GM21786 (cell line): ENCODE data around the gene ITPK1.

Experiments used
- ATAC-seq: cut with Tn5 transposase; IDR thresholded peaks from one replicate; pipeline ENCODE4 v1.9.1; 2021; ENCODE audit not compliant: unreplicated experiment

Gene ITPK1

GRCh38 chr14:92958373-92959188, 157.1 kb downstream of the ITPK1 start:
- no peak for ATAC-seq

- ATAC-seq, result no peak
These were observed 158.8 kb downstream of the ITPK1 start for GRCh38 chr14:92956961-92957360.

GRCh38 chr14:92955381-92955780, 160.3 kb downstream of the ITPK1 start:
- ATAC-seq, result no peak

- no peak for ATAC-seq
These were observed 160.8 kb downstream of the ITPK1 start for GRCh38 chr14:92954933-92955332.

- no peak for ATAC-seq
These were observed 162.2 kb downstream of the ITPK1 start for GRCh38 chr14:92953526-92953925.

GRCh38 chr14:92952481-92953298, 163.0 kb downstream of the ITPK1 start:
- ATAC-seq, result no peak

GRCh38 chr14:92951912-92952471, 163.7 kb downstream of the ITPK1 start:
- peak; percentile 86 for ATAC-seq

GRCh38 chr14:92951261-92951660, 164.5 kb downstream of the ITPK1 start:
- no peak for ATAC-seq

- no peak for ATAC-seq
These were observed 165.0 kb downstream of the ITPK1 start for GRCh38 chr14:92950773-92951172.

- ATAC-seq, result no peak
These were observed 165.6 kb downstream of the ITPK1 start for GRCh38 chr14:92950193-92950540.

GRCh38 chr14:92949496-92950192, 166.1 kb downstream of the ITPK1 start:
- ATAC-seq, result no peak

- no peak for ATAC-seq
These were observed 167.1 kb downstream of the ITPK1 start for GRCh38 chr14:92948647-92949046.

- ATAC-seq, result no peak
These were observed 168.7 kb downstream of the ITPK1 start for GRCh38 chr14:92946847-92947545.

- no peak for ATAC-seq
These were observed 169.5 kb downstream of the ITPK1 start for GRCh38 chr14:92945959-92946846.

GRCh38 chr14:92945544-92945943, 170.2 kb downstream of the ITPK1 start:
- ATAC-seq, result no peak

- ATAC-seq, result no peak
These were observed 170.7 kb downstream of the ITPK1 start for GRCh38 chr14:92944976-92945375.

- no peak for ATAC-seq
These were observed 171.7 kb downstream of the ITPK1 start for GRCh38 chr14:92943855-92944570.

- ATAC-seq, result no peak
These were observed 172.6 kb downstream of the ITPK1 start for GRCh38 chr14:92942976-92943710.
